Neural cell (in vitro differentiated cells): Measurements from ENCODE around the gene SLC16A9. TPM values are rescaled to one million over a fixed set of nuclear protein-coding genes. Genes with fewer than 3 reads are reported as not detected.

Experiments
- H2AFZ ChIP-seq: fragments of 200-600, 300-800 bp; sonication (generic), shearing (Covaris generic); 2 replicates; pipeline ENCODE4 v1.6.0; 2014; ENCODE audit warnings: low read depth, mild to moderate bottlenecking, antibody characterized with exemption, low read length, moderate library complexity
- H3F3A ChIP-seq: fragments of 200-600 bp; shearing (Covaris generic); 2 replicates; pipeline ENCODE4 v1.6.1; 2016; ENCODE audit warnings: mild to moderate bottlenecking, moderate library complexity, mixed read lengths, antibody characterized with exemption, low read length; ENCODE audit not compliant: insufficient read depth, poor library complexity, severe bottlenecking
- H3K27ac ChIP-seq: fragments of 200-600, 300-800 bp; sonication (generic), shearing (Covaris generic); 2 replicates; pipeline ENCODE4 v1.5.1; 2014; ENCODE audit warnings: mild to moderate bottlenecking, low read length, moderate library complexity
- H3K27me3 ChIP-seq: fragments of 300-800, 200-600 bp; sonication (generic), shearing (Covaris generic); 2 replicates; pipeline ENCODE4 v1.6.0; 2014; ENCODE audit warnings: mild to moderate bottlenecking, low read depth, low read length, moderate library complexity; ENCODE audit not compliant: insufficient read depth
- H3K36me3 ChIP-seq: fragments of 300-800, 200-600 bp; sonication (generic), shearing (Covaris generic); 2 replicates; pipeline ENCODE4 v1.5.1; 2014; ENCODE audit warnings: mild to moderate bottlenecking, antibody characterized with exemption, low read length, moderate library complexity; ENCODE audit not compliant: insufficient read depth
- H3K4me2 ChIP-seq: fragments of 300-800, 200-600 bp; sonication (generic), shearing (Covaris generic); 2 replicates; pipeline ENCODE4 v1.6.0; 2014; ENCODE audit warnings: mild to moderate bottlenecking, low read length
- H3K4me3 ChIP-seq: fragments of 300-800, 200-600 bp; sonication (generic), shearing (Covaris generic); 2 replicates; pipeline ENCODE4 v1.5.1; 2014; ENCODE audit warnings: mild to moderate bottlenecking, low read length, moderate library complexity
- H3K79me2 ChIP-seq: fragments of 200-600 bp; shearing (Covaris generic); replicated peaks from 2 replicates; pipeline ENCODE4 v1.6.0; 2014; ENCODE audit warnings: mild to moderate bottlenecking, low read length, moderate library complexity; ENCODE audit not compliant: insufficient read depth
- H3K9ac ChIP-seq: fragments of 300-800, 200-600 bp; sonication (generic), shearing (Covaris generic); 2 replicates; pipeline ENCODE4 v1.6.1; 2016; ENCODE audit warnings: mild to moderate bottlenecking, low read length, mixed read lengths
- H3K9me2 ChIP-seq: fragments of 200-600 bp; shearing (Covaris generic); 2 replicates; pipeline ENCODE4 v1.6.1; 2016; ENCODE audit warnings: mild to moderate bottlenecking, low read length, mixed read lengths; ENCODE audit not compliant: insufficient read depth
- H3K9me3 ChIP-seq: fragments of 200-600, 300-800 bp; sonication (generic), shearing (Covaris generic); 2 replicates; pipeline ENCODE4 v1.6.1; 2016; ENCODE audit warnings: mild to moderate bottlenecking, mixed run types, low read length, moderate library complexity, mixed read lengths
- H4K20me1 ChIP-seq: fragments of 200-600 bp; shearing (Covaris generic); 2 replicates; pipeline ENCODE4 v1.6.1; 2016; ENCODE audit warnings: mild to moderate bottlenecking, mixed run types; ENCODE audit not compliant: insufficient read depth
- CTCF ChIP-seq: fragments of 450-650 bp; IDR thresholded peaks from 2 replicates; pipeline ENCODE4 v1.5.1; 2014; ENCODE audit warnings: antibody characterized with exemption, mild to moderate bottlenecking, moderate library complexity; ENCODE audit not compliant: poor library complexity, severe bottlenecking
- EP300 ChIP-seq: fragments of 450-650 bp; conservative IDR thresholded peaks from 2 replicates; pipeline ENCODE4 v1.6.1; 2014; ENCODE audit warnings: antibody characterized with exemption, mild to moderate bottlenecking, moderate library complexity; ENCODE audit not compliant: poor library complexity, severe bottlenecking
- EZH2 ChIP-seq: fragments of 200-600, 300-800 bp; shearing (Covaris generic), sonication (generic); IDR thresholded peaks from 2 replicates; pipeline ENCODE4 v1.6.1; 2014; ENCODE audit warnings: antibody characterized with exemption, low read length, borderline replicate concordance, mild to moderate bottlenecking; ENCODE audit not compliant: insufficient read depth, poor library complexity, severe bottlenecking
- MXI1 ChIP-seq: fragments of 450-650 bp; conservative IDR thresholded peaks from 2 replicates; pipeline ENCODE4 v1.6.1; 2014; ENCODE audit warnings: antibody characterized with exemption, mild to moderate bottlenecking; ENCODE audit not compliant: poor library complexity, severe bottlenecking
- POLR2AphosphoS5 ChIP-seq: IDR thresholded peaks from 2 replicates; pipeline ENCODE4 v1.6.1; 2012
- RAD21 ChIP-seq: fragments of 450-650 bp; conservative IDR thresholded peaks from 2 replicates; pipeline ENCODE4 v1.6.1; 2014; ENCODE audit warnings: antibody characterized with exemption, mild to moderate bottlenecking, moderate library complexity
- REST ChIP-seq: IDR thresholded peaks from 2 replicates; pipeline ENCODE4 v1.6.1; 2012; ENCODE audit warnings: borderline replicate concordance
- SMC3 ChIP-seq: fragments of 450-650 bp; conservative IDR thresholded peaks from 2 replicates; pipeline ENCODE4 v1.6.1; 2014; ENCODE audit warnings: antibody characterized with exemption, mild to moderate bottlenecking, moderate library complexity; ENCODE audit not compliant: poor library complexity
- TAF1 ChIP-seq: IDR thresholded peaks from 2 replicates; pipeline ENCODE4 v1.6.1; 2012; ENCODE audit warnings: low read depth
- polyA plus RNA-seq: library from polyadenylated mRNA; depleted of rRNA; stranded (reverse); fragments of >200 nt; gene quantifications from 2 replicates; pipeline ENCODE4 v1.2.3, GENCODE V29; 2014

Gene SLC16A9
- polyA plus RNA-seq, 1 donor from 2014 or later: 208 TPM

- Histone ChIP-seq H4K20me1 (no peaks in the 10 kb centered on the region), H2AFZ (no peak overlapping the region), H3K79me2 (no peaks in the 10 kb centered on the region), H3K36me3 (peaks cover 17% of the 10 kb centered on the region), H3K27ac (no peak overlapping the region), H3K9ac (no peak overlapping the region), H3K9me3 (no peaks in the 10 kb centered on the region), H3K4me3 (no peak overlapping the region), H3K4me2 (no peak overlapping the region), H3F3A (no peaks in the 10 kb centered on the region), H3K27me3 (no peaks in the 10 kb centered on the region), H3K9me2 (no peaks in the 10 kb centered on the region)
- TF ChIP-seq REST: no peak
- no peak for TF ChIP-seq SMC3
- TF ChIP-seq MXI1: no peak
- TF ChIP-seq TAF1: no peak
- no peak for TF ChIP-seq EZH2
- TF ChIP-seq RAD21: no peak
- no peak for TF ChIP-seq EP300
- TF ChIP-seq POLR2AphosphoS5: no peak
- no peak for TF ChIP-seq CTCF
Measured at GRCh38 chr10:59678884-59679301, 30.8 kb downstream of the SLC16A9 start.

- H3F3A ChIP-seq: no peaks in the 10 kb centered on the region
- H3K9ac ChIP-seq: no peak overlapping the region
- no peaks in the 10 kb centered on the region for H3K79me2 ChIP-seq
- peaks cover 17% of the 10 kb centered on the region for H3K36me3 ChIP-seq
- no peak overlapping the region for H2AFZ ChIP-seq
- no peak overlapping the region for H3K27ac ChIP-seq
- H4K20me1 ChIP-seq: no peaks in the 10 kb centered on the region
- no peaks in the 10 kb centered on the region for H3K27me3 ChIP-seq
- no peaks in the 10 kb centered on the region for H3K9me2 ChIP-seq
- H3K4me3 ChIP-seq: no peak overlapping the region
- no peak overlapping the region for H3K4me2 ChIP-seq
- TF ChIP-seq EZH2: no peak
- TF ChIP-seq REST: no peak
- no peak for TF ChIP-seq RAD21
- TF ChIP-seq POLR2AphosphoS5: no peak
- TF ChIP-seq SMC3: no peak
- TF ChIP-seq TAF1: no peak
- TF ChIP-seq MXI1: no peak
- no peak for TF ChIP-seq CTCF
- no peak for TF ChIP-seq EP300
- no peaks in the 10 kb centered on the region for H3K9me3 ChIP-seq
Measured at GRCh38 chr10:59677253-59677831, 32.3 kb downstream of the SLC16A9 start.
